Measurements from ENCODE around the gene HSPA12A.

DNA sequence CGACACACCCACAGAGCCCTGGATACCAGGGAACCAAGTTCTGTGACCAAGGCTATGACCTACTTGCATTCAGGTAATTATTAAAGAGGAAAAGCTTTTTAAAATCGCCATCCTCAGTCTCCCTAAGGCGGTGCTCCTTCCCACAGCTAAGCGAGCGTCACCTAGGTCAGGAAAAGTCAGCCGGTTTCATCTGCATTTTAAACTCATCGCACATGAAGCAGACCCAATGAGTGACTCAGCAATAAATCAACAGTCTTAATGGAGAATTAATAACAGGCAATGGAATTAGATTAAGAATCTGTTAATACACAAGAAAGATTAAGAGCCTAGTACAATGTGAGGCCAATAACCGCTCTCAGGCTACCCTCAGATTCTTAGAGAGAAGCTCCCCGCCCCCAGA lies 59.2 kb downstream of the HSPA12A start:
- TF ChIP-seq, protein P1, sequence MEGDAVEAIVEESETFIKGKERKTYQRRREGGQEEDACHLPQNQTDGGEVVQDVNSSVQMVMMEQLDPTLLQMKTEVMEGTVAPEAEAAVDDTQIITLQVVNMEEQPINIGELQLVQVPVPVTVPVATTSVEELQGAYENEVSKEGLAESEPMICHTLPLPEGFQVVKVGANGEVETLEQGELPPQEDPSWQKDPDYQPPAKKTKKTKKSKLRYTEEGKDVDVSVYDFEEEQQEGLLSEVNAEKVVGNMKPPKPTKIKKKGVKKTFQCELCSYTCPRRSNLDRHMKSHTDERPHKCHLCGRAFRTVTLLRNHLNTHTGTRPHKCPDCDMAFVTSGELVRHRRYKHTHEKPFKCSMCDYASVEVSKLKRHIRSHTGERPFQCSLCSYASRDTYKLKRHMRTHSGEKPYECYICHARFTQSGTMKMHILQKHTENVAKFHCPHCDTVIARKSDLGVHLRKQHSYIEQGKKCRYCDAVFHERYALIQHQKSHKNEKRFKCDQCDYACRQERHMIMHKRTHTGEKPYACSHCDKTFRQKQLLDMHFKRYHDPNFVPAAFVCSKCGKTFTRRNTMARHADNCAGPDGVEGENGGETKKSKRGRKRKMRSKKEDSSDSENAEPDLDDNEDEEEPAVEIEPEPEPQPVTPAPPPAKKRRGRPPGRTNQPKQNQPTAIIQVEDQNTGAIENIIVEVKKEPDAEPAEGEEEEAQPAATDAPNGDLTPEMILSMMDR (IDR thresholded peaks at IDR 0.05) = no peak
- no peak for TF ChIP-seq POLR2A (IDR thresholded peaks at IDR 0.05)
- TF ChIP-seq EP300 (IDR thresholded peaks at IDR 0.05) = no peak
